ENCODE data around the gene RNF151. TPM values are rescaled to one million over a fixed set of nuclear protein-coding genes. Genes with fewer than 3 reads are reported as not detected.

The RNF151 gene
- total RNA-seq, 1 experiment from 2014 or later, result not detected

GRCh38 chr16:2015947-2016208 lies 49.2 kb downstream of the RNF151 start:
- no peaks in the 10 kb centered on the region for H3K9me3 ChIP-seq (replicated peaks)
- H3K4me1 ChIP-seq (replicated peaks), result peaks cover 14% of the 10 kb centered on the region
- H3K4me3 ChIP-seq, result no peak overlapping the region
- no peak for DNase-seq (ENCODE audit: low read depth in 1 of 2, low spot score in 2 of 2)
- H3K36me3 ChIP-seq, result no peaks in the 10 kb centered on the region
- H3K27me3 ChIP-seq (replicated peaks), result peaks cover 22% of the 10 kb centered on the region
- no peak overlapping the region for H3K27ac ChIP-seq

- Histone ChIP-seq H3K9me3 (replicated peaks) (no peaks in the 10 kb centered on the region), H3K36me3 (no peaks in the 10 kb centered on the region), H3K4me3 (no peak overlapping the region), H3K27ac (no peak overlapping the region), H3K27me3 (replicated peaks) (peaks cover 24% of the 10 kb centered on the region), H3K4me1 (replicated peaks) (peaks cover 14% of the 10 kb centered on the region)
- DNase-seq (ENCODE audit: low read depth in 1 of 2, low spot score in 2 of 2), result no peak
Observed at GRCh38 chr16:2016407-2016922, 49.8 kb downstream of the RNF151 start.

Other genes starting within 250 kb of the RNF151 start
- 19.9 and 27.1 TPM in 2 replicates for gene NME3, start 195.3 kb upstream of the RNF151 start, total RNA-seq (2014; rRNA removed; shearing (Covaris generic))
- gene EME2, start 194.0 kb upstream of the RNF151 start, total RNA-seq (2014; rRNA removed; shearing (Covaris generic)), result 6.9 and 7.7 TPM in 2 replicates
- gene MRPS34, start 193.7 kb upstream of the RNF151 start, total RNA-seq (2014; rRNA removed; shearing (Covaris generic)), result 132 and 178 TPM in 2 replicates
- gene SPSB3, start 184.3 kb upstream of the RNF151 start, total RNA-seq (2014; rRNA removed; shearing (Covaris generic)), result 19.9 and 21.1 TPM in 2 replicates
- 117 and 127 TPM in 2 replicates for gene NUBP2, start 183.9 kb upstream of the RNF151 start, total RNA-seq (2014; rRNA removed; shearing (Covaris generic))
- not detected in 2 replicates for gene IGFALS, start 173.2 kb upstream of the RNF151 start, total RNA-seq (2014; rRNA removed; shearing (Covaris generic))
- gene HAGH, start 140.0 kb upstream of the RNF151 start, total RNA-seq (2014; rRNA removed; shearing (Covaris generic)), result 22.2 and 65.3 TPM in 2 replicates
- gene FAHD1, start 139.7 kb upstream of the RNF151 start, total RNA-seq (2014; rRNA removed; shearing (Covaris generic)), result 38.8 and 90.3 TPM in 2 replicates
- not detected in 2 replicates for gene MEIOB, start 94.7 kb upstream of the RNF151 start, total RNA-seq (2014; rRNA removed; shearing (Covaris generic))
- not detected in 2 replicates for gene HS3ST6, start 48.4 kb upstream of the RNF151 start, total RNA-seq (2014; rRNA removed; shearing (Covaris generic))
- 13.9 and 21.3 TPM in 2 replicates for gene MSRB1, start 23.7 kb upstream of the RNF151 start, total RNA-seq (2014; rRNA removed; shearing (Covaris generic))
- not detected in 2 replicates for gene RPL3L, start 12.2 kb upstream of the RNF151 start, total RNA-seq (2014; rRNA removed; shearing (Covaris generic))
- 273 and 292 TPM in 2 replicates for gene NDUFB10, start 7.3 kb upstream of the RNF151 start, total RNA-seq (2014; rRNA removed; shearing (Covaris generic))
- 2,199 and 2,611 TPM in 2 replicates for gene RPS2, start 2.0 kb upstream of the RNF151 start, total RNA-seq (2014; rRNA removed; shearing (Covaris generic))
- 68.0 and 156 TPM in 2 replicates for gene TBL3, start 5.2 kb downstream of the RNF151 start, total RNA-seq (2014; rRNA removed; shearing (Covaris generic))
- gene NOXO1, start 14.6 kb downstream of the RNF151 start, total RNA-seq (2014; rRNA removed; shearing (Covaris generic)), result 0.16 TPM in 1 of 2 replicates, not detected in the other
- 26.9 and 31.8 TPM in 2 replicates for gene GFER, start 17.3 kb downstream of the RNF151 start, total RNA-seq (2014; rRNA removed; shearing (Covaris generic))
- 1.8 and 7.3 TPM in 2 replicates for gene SYNGR3, start 23.1 kb downstream of the RNF151 start, total RNA-seq (2014; rRNA removed; shearing (Covaris generic))
- 13.5 and 20.4 TPM in 2 replicates for gene ZNF598, start 43.0 kb downstream of the RNF151 start, total RNA-seq (2014; rRNA removed; shearing (Covaris generic))
- not detected in 2 replicates for gene NPW, start 52.9 kb downstream of the RNF151 start, total RNA-seq (2014; rRNA removed; shearing (Covaris generic))
- gene NHERF2, start 60.0 kb downstream of the RNF151 start, total RNA-seq (2014; rRNA removed; shearing (Covaris generic)), result 50.2 and 57.3 TPM in 2 replicates
- 33.9 and 59.3 TPM in 2 replicates for gene NTHL1, start 81.0 kb downstream of the RNF151 start, total RNA-seq (2014; rRNA removed; shearing (Covaris generic))
- gene TSC2, start 81.1 kb downstream of the RNF151 start, total RNA-seq (2014; rRNA removed; shearing (Covaris generic)), result 36.9 and 51.9 TPM in 2 replicates
- gene PKD1, start 169.0 kb downstream of the RNF151 start, total RNA-seq (2014; rRNA removed; shearing (Covaris generic)), result 60.4 and 97.9 TPM in 2 replicates
- gene RAB26, start 181.8 kb downstream of the RNF151 start, total RNA-seq (2014; rRNA removed; shearing (Covaris generic)), result 0.16 TPM in 1 of 2 replicates, not detected in the other
- gene TRAF7, start 188.9 kb downstream of the RNF151 start, total RNA-seq (2014; rRNA removed; shearing (Covaris generic)), result 26.4 and 39.5 TPM in 2 replicates
- gene CASKIN1, start 229.7 kb downstream of the RNF151 start, total RNA-seq (2014; rRNA removed; shearing (Covaris generic)), result not detected in 2 replicates
- gene MLST8, start 238.6 kb downstream of the RNF151 start, total RNA-seq (2014; rRNA removed; shearing (Covaris generic)), result 25.3 and 34.1 TPM in 2 replicates
- 0.88 and 4.6 TPM in 2 replicates for gene BRICD5, start 244.0 kb downstream of the RNF151 start, total RNA-seq (2014; rRNA removed; shearing (Covaris generic))
- gene PGP, start 248.0 kb downstream of the RNF151 start, total RNA-seq (2014; rRNA removed; shearing (Covaris generic)), result 37.8 and 47.1 TPM in 2 replicates

All from SJSA1 (cell line).